GM18505 (cell line): ENCODE data around the gene TGFA.
"Not testable (repeated sequence)": the region's sequence is repeated elsewhere in the genome, so short reads cannot be mapped to it uniquely, and the experiment has no call there.

Experiments used
- ATAC-seq: cut with Tn5 transposase; IDR thresholded peaks from one replicate; pipeline ENCODE4 v1.9.1; 2021; ENCODE audit not compliant: unreplicated experiment
- POLR2A ChIP-seq: IDR thresholded peaks from 4 replicates; pipeline ENCODE4 v1.6.1; 2011; ENCODE audit warnings: borderline replicate concordance; ENCODE audit not compliant: insufficient read depth, insufficient read length; ENCODE audit errors: extremely low read depth

Gene TGFA

DNA sequence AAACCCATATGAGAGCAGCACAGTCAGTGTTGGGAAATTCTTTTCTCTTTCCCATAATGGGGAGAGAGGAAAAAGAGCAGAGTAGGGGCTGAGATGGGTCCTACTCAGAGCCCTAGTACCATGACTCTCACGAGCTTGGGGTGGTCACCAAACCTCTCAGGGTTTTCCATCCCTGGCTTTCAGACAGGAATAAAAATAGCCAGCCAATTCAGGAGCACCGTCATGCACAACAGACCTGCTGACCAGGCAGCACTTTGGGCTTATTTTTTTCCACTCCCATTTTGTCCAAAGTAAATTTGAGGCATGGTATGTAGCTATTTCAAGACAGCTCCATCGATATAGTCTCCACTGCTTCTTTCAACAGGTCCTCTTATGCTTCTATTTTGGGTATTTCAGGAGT lies 86.4 kb downstream of the TGFA start:
- TF ChIP-seq POLR2A = no peak
- ATAC-seq = no peak

DNA sequence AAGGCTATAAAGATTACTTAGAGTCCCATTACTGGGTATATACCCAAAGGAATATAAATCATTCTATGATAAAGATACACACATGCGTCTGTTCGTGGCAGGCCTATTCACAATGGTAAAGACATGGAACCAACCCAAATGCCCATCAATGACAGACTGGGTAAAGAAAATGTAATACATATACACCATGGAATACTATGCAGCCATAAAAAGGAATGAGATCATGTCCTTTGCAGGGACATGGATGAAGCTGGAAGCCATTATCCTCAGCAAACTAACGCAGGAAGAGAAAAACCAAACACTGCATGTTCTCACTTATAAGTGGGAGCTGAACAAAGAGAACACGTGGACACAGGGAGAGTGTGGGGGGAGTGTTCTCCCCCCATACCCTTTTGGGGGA lies 87.0 kb downstream of the TGFA start:
- ATAC-seq = not testable (repeated sequence)

DNA sequence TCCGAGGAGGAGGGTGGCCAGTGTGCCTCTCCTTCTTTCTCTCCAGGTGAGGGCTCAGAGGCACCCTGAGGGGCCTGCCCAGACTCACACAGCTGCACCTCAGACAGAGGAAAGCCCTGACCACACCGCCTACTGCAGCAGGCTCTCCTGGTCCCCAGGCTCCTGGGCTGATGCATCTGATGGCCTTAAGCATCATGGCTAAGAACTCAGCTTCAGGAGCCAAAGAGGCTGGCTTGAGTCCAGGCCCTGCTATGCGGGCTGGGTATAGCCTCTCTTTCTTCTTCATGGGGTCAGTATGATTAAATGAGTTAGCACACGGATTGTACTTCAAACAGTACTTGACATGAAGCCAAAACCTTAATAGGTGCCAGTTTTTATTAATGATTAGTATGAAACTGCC lies 89.6 kb downstream of the TGFA start:
- no peak for TF ChIP-seq POLR2A
- ATAC-seq = no peak

DNA sequence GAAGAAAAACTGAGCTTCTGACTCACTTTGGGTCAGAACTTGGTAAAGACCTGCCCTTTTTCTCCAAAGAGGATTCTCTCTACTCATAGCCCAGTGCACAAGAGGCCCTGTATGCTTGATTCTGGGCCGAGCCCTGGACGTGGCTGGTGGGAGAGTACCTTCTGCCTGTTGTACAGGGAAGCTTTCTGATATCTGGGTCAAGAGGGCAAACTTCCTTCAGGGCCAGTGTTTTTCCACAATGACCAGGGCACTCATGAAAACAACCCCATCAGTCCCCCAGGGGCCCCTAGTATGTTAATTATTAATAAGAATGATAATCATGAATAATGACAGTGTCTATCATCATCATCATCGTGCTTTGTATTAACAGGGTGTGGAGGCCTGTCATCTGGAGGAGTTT lies 90.0 kb downstream of the TGFA start:
- TF ChIP-seq POLR2A = no peak
- ATAC-seq = no peak

DNA sequence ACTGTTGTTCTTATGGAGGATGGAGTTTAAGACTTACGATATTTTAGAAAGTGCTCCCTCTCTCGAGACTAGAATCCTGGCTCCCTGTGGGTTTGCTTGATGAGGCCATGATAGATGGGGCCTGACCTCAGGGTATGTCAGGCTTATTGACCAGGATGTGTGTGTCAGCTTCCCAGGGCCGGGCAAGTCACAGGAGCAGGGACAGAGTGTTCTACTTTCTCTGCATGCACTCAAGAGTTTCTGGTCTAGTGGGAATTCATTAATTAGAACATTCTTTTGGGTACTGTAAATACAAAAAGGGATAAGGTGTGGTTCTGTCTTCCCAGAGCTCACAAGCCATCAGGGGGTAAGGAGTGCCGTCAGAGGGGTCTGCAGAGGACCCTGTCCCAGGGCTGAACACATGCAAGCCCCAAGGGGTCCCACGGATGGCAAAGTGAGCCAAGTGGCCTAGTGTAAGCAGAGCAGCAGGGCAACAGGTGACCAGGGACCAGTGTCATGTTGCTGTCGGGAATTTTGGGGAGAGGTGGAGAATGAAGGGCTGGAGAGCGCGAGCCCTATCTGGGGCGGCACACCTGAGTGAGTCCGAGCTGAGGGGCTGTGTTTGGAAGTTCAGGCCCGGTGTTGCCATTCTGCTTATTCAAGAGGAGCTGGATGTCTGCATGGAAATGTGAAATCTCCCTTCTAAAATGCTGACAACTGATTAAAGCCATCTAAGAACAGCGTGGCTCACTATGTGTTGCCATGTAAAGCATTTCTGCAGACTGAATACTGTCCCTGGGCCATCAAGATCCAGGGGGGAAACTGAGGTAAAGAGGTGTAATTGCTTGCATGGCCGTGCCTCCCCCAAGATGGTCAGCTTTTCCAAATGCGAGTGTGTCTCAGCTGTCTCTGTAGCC lies 91.4 kb downstream of the TGFA start:
- no peak for ATAC-seq
- TF ChIP-seq POLR2A = no peak

DNA sequence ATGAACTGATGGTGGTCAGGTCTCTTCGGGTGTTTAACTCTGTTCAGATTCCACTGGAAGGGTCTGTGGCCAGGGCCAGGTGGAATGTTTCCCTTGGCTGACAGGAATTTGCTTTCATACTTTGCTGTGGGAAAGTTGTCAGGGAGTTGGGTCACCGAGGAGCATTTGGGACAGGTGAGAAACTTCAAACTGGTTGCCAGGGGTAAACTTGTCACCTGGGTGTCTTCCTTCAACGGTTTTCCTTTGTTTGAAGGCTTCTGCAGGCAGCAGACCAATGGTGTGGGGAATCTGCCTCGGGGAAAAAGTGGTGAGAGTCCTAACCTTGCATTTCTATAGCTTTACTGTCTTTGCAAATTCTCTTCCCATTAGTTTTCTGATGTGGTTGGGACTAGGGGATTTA lies 92.2 kb downstream of the TGFA start:
- ATAC-seq = no peak
- no peak for TF ChIP-seq POLR2A

DNA sequence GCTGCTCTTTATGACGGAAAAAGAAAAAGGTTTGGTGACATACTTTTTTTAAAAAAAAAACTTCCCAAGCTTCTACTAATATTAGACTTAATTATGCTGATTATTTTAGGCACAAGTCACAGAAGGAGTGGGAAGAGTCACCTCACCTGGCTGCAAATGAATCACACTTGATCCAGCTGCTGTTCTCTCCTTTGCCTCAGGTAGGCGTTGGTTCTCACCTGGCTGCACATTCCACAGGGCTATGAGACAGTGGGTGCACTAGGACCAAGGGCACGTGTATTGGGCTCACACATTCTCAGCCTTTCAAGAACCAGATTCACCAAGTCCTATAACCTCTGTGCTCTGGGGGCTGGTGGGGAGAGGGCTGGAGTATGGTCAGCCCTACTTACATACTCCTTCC lies 93.3 kb downstream of the TGFA start:
- no peak for TF ChIP-seq POLR2A
- no peak for ATAC-seq

DNA sequence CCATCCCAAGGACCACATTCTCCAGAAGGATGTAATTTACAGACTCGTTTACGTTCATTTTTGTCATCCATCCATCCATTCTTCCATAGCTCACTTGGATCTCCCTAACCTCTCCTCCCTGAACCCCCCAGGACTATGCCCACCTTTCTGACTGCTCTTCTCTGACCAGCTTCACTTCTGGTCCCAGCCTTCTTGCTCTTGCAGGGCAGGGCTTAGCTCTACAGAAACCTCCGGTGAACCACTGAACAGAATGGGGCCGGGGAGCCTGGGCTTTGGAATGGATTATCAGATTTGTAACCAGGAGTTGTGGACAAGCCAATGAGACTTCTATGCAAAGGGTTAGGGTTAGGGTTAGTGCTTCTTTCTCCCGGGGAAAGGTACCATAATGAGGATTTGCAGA lies 95.0 kb downstream of the TGFA start:
- ATAC-seq = no peak
- TF ChIP-seq POLR2A = no peak

DNA sequence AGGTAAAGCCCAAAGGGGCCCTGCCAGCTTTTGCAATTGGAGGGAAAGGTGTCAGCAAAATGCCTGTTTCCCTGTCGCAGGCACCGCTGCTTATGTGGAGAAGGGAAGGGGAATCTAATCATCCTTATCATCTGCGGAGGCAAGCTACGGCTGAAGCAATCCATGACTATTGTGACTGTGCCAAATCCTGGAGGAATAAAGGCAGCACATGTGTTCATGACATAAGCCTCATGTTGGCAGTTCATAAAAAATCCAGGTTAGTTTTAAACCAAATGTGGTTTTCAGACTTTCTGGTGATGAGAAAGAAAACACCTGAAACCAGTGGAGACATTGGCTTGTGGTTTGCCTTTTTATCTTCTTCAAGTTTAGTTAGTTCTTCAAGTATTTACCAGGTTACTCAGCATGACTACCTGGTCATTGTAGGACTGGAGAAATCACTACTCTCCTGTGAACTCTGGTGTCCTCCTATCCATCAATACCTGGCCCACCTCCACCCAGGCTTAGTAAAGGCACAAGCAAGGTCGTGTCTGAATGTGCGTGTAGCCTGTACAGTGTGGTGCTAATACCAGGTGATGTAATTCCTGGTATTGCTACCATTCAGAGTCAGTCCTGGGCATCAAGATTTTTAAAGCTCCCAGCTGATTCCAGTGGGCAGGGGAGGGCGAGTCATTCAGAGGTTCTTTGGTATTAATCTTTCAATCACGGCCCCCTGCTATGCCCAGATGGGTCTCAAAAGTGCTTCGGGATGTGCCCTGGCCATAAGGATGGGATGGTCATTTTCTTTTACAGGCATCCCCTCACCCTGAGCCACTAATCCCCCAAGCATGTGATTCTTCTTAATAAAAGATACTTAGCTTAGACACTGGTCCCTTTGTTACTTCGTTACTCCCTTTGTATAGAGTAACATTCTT lies 96.8 kb downstream of the TGFA start:
- ATAC-seq = no peak
- no peak for TF ChIP-seq POLR2A

DNA sequence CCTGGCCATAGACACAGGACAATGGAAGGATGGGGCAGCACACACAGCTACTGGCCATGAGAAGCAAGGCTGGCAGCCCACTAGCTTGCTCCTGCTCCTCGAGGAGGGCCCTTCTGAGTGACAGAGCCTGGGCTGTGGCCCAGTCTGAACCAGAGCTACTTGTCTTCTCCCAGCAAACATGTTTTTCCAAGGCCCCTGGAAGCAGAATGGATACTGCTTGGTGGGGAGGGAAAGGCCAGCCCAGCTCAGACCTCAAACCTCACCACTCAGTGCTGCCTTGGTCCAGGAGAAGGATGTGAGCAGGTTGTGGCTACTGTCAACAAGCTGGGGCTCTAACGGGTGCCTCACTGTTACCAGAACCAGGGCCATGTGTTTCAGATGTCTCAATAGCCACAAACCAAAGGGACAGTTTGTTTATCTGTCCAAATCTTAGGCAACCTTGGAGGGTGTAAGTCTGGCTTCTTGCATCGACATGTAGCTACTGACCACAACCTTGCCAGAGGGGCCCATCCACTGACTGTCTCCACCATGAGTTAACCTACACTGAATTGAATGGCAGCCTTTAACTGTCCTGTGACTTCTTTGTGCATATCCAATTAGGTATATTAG lies 98.6 kb downstream of the TGFA start:
- ATAC-seq = no peak
- no peak for TF ChIP-seq POLR2A

DNA sequence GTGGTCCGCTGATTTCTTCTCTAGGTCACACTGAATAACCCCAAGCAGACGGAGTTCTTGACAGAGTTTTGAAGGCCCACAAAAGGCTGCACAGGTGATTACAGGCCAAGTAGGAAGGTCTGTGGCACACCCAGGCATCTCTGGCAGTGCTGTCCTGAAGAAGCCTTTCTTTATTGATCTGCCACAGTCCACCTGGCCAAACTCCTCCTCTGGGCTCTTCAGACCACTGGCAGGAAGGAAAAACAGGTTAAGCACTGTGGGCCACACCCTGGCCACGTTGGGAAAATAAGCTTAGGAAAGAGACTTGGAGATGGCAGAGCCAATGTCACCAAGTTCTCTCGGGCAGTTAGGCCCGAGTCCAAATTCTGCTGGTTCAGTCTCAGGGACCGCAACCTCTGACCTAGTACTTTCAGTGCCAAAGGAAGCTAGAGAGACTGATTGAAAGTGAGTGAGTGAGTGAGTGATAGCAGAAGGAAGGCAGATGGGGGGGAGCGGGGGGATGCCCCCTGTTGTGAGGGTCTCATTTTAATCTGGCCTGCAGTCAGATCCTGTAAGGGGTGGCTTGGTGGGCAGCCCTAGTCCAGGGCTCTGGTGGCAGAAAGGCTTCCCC lies 102.9 kb downstream of the TGFA start:
- ATAC-seq = no peak
- TF ChIP-seq POLR2A = no peak

DNA sequence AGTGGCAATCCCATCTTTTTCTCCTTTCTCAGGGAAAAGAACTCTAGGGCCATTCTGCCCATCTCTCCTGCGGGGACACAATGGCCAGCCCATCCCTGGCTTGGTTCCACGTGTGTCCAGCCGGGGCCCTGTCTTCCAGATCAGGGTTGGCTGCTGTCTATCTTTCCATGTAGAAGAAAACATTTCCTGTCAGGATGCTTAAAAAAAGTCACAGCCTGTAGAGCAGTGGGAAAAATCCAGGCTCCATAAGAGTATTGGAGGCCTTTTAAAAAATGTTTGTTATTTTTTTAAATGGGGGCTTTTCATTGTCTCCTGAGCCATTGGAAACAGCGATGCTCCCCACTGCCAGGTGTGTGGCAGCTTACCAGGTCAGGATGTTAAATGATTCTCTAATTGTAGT lies 105.6 kb downstream of the TGFA start:
- ATAC-seq = no peak
- TF ChIP-seq POLR2A = no peak

DNA sequence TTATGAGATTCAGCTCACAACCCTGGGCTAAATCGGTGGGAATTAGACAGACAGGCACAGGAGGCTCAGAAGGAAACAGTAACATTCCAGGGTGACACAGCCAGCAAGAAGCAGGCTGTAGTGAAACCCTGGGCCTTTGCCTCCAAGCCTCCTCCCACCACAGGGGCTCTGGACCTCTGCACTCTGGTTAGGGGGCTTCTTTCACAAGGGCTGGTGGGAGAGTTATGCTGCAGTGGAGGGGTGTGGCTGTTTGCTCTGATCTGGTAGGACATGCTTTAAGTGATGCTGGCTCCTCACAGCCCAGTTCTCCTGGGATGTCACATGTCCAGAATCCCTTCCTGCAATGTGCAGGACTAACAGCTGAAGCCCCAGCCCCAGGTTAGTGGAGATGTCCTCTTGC lies 109.9 kb downstream of the TGFA start:
- no peak for TF ChIP-seq POLR2A
- no peak for ATAC-seq

DNA sequence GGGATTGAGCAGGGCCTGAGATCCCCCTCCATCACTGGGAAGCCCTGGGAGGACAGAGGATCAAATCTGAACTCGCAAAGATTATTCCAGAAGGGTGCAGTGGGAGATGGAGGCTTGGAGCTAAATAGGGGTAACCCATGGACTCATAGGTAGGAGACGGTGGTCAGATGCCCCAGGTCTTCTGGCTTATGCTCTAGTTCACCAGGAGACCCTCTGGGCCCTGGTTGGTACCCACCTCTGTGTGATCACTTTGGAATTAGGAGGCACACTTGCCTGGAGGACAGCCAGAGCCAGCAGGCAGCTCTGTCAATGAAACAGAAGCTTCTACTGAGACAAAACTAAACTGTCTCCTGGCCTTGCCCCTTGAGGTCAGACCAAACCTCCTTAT lies 110.6 kb downstream of the TGFA start:
- no peak for TF ChIP-seq POLR2A
- ATAC-seq = no peak
